ENCODE results near the gene TTC28. TPM values are rescaled to one million over a fixed set of nuclear protein-coding genes. Genes with fewer than 3 reads are reported as not detected.

TTC28 gene
- total RNA-seq, 1 experiment from 2014 or later, result 0.12 TPM

DNA sequence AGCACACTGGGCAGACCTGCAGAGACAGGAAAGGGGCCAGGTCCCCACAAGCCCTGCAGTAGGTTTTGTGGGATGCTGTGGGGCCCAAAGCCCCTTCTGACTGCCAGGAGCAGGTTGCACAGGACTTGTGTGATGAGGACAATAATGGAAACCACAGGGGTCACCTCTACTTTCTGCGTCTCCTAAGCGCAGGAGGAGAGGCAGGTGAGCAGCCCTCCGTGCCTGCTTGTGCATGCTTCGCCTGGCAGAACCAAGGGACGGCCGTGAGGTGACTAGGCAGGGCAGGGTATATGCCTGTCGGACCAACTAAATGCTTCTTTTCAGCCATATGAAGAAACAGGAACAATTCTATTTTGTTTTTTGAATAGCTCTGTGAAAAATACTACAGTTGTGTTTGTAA lies 682.7 kb downstream of the TTC28 start:
- RAD21 ChIA-PET (ENCODE audit: low non-redundant PET in 1 of 2, low total read pairs in 2 of 2, uncharacterized antibody in 2 of 2, unreplicated experiment in 2 of 2), result no interaction called here

DNA sequence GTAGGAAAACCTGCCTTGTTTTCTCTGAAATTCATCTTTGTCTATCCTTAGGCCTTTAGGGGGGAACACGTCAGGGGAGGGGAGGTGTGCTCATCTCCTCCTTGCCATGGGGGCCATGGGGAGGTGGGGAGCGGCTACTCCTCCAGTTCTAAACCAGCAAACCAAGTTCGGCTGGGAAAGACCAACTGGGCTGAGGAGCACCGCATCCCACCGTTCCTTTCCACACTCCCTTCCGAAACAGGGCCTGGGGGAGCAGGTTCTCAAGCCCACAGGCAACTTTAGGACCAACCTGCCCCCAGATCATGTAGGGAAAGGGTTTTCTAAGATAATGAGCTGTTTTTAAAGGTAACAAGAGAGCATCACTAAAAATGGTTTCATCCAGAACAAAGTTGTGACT lies 683.1 kb downstream of the TTC28 start:
- ChIA-PET CTCF (no interaction called here), POLR2A (no interaction called here), RAD21 (ENCODE audit: low non-redundant PET in 1 of 2, low total read pairs in 2 of 2, uncharacterized antibody in 2 of 2, unreplicated experiment in 2 of 2) (no interaction called here)
- no peak overlapping the region for H3K4me3 ChIP-seq (replicated peaks in 1 of 2; ENCODE audit: low read depth in 1 of 2, low read length in 2 of 2)
- BruUV-seq (replicated peaks), result no TSS peak
- no peak overlapping the region for H3K27ac ChIP-seq (ENCODE audit: low read depth, low read length)
- no peaks in the 10 kb centered on the region for H4K20me1 ChIP-seq (ENCODE audit: insufficient read depth)
- H3K4me2 ChIP-seq (ENCODE audit: low read length), result no peak overlapping the region
- no peaks in the 10 kb centered on the region for H3K79me2 ChIP-seq (ENCODE audit: insufficient read depth, low read length)
- H3K9me3 ChIP-seq (ENCODE audit: control insufficient read depth in 1 of 2, insufficient read depth in 1 of 2, low read depth in 1 of 2, low read length in 2 of 2), result no peaks in the 10 kb centered on the region
- H3K9me2 ChIP-seq (ENCODE audit: insufficient read depth), result no peaks in the 10 kb centered on the region
- H3K36me3 ChIP-seq (ENCODE audit: control insufficient read depth in 1 of 2, insufficient read depth in 2 of 2, low read length in 2 of 2), result no peaks in the 10 kb centered on the region
- TF ChIP-seq TCF7L2 (IDR thresholded peaks at IDR 0.05; ENCODE audit: borderline replicate concordance, extremely low read depth, insufficient read depth, insufficient read length) (no peak), ELF1 (IDR thresholded peaks at IDR 0.05; ENCODE audit: borderline replicate concordance, low read depth) (no peak), POLR2A (IDR thresholded peaks at IDR 0.05; ENCODE audit: borderline replicate concordance, extremely low read depth, insufficient read depth, insufficient read length) (no peak), YY1 (IDR thresholded peaks at IDR 0.05; ENCODE audit: extremely low read depth, insufficient replicate concordance, low read depth, low read length) (no peak), ZNF274 (IDR thresholded peaks at IDR 0.05; ENCODE audit: low read depth, low read length) (no peak)
- TF ChIP-seq, protein P1, sequence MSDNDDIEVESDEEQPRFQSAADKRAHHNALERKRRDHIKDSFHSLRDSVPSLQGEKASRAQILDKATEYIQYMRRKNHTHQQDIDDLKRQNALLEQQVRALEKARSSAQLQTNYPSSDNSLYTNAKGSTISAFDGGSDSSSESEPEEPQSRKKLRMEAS (IDR thresholded peaks at IDR 0.05), result no peak
- ATAC-seq (no peak), DNase-seq (ENCODE audit: low read depth, low spot score) (no peak)
- H3K4me1 ChIP-seq (ENCODE audit: control insufficient read depth in 1 of 2, insufficient read depth in 2 of 2, low read length in 2 of 2), result no peaks in the 10 kb centered on the region
- intact Hi-C loops (cut with micrococcal nuclease), result no loop called here
- H2AFZ ChIP-seq (ENCODE audit: low read depth, low read length, poor library complexity, severe bottlenecking), result no peak overlapping the region
- no peaks in the 10 kb centered on the region for H3K27me3 ChIP-seq (ENCODE audit: insufficient read depth, low read length)
- no peak overlapping the region for H3K9ac ChIP-seq (ENCODE audit: low read length)

More for the DNA sequence above, 682.7 kb downstream of the TTC28 start:
- intact Hi-C loops (cut with micrococcal nuclease), result no loop called here
- Histone ChIP-seq H3K4me3 (replicated peaks in 1 of 2; ENCODE audit: low read depth in 1 of 2, low read length in 2 of 2) (no peak overlapping the region), H3K79me2 (ENCODE audit: insufficient read depth, low read length) (no peaks in the 10 kb centered on the region), H3K4me1 (ENCODE audit: control insufficient read depth in 1 of 2, insufficient read depth in 2 of 2, low read length in 2 of 2) (no peaks in the 10 kb centered on the region), H4K20me1 (ENCODE audit: insufficient read depth) (no peaks in the 10 kb centered on the region), H2AFZ (ENCODE audit: low read depth, low read length, poor library complexity, severe bottlenecking) (no peak overlapping the region), H3K27me3 (ENCODE audit: insufficient read depth, low read length) (no peaks in the 10 kb centered on the region), H3K4me2 (ENCODE audit: low read length) (no peak overlapping the region), H3K9me3 (ENCODE audit: control insufficient read depth in 1 of 2, insufficient read depth in 1 of 2, low read depth in 1 of 2, low read length in 2 of 2) (no peaks in the 10 kb centered on the region), H3K9me2 (ENCODE audit: insufficient read depth) (no peaks in the 10 kb centered on the region), H3K36me3 (ENCODE audit: control insufficient read depth in 1 of 2, insufficient read depth in 2 of 2, low read length in 2 of 2) (no peaks in the 10 kb centered on the region), H3K27ac (ENCODE audit: low read depth, low read length) (no peak overlapping the region), H3K9ac (ENCODE audit: low read length) (no peak overlapping the region)
- no peak for ATAC-seq
- ChIA-PET POLR2A (no interaction called here), CTCF (interaction anchor here (0.6 kb wide), 1 partner anchor 860 kb away, joined by 3 read pairs; no protein-coding TSS in a partner anchor)
- TF ChIP-seq CEBPB (IDR thresholded peaks at IDR 0.05; ENCODE audit: low read depth), result no peak
- BruUV-seq (replicated peaks), result no TSS peak
- DNase-seq (ENCODE audit: low read depth, low spot score), result no peak
